ENCODE results near the gene RAB28. TPM values are rescaled to one million over a fixed set of nuclear protein-coding genes. Genes with fewer than 3 reads are reported as not detected.

Gene RAB28
- total RNA-seq, 3 donors from 2014 or later, result 13.0 to 23.6 (median 14.5) TPM

DNA sequence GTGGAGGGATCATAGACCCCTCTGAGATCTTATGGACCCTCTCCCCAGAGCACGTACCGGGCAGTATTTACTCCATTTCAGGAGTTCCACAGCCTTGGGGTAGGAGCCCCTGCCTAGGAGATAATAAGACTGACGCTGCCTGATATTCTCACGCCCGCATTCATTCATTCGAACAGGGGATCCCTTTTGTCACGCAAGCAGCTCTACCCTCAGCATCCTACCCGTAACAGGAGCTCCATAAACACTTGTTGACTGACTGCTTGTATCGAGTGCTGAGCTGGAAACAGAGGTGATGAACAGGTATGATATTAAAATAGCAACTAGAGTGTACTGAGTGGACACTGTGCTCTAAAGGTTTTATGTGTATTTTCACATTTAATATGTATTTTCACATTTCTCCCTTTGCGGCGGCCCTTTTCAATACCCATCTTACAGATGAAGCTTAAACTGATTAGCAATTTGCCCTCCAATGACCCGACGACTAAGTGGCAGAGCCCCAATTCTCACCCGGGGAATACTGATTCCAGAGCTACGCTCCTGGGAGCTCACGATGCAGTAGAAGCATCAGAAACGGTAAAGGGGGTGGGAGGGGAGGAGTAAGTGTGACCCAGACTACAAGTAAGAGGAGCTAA, 888 bp downstream of the RAB28 start:
- intact Hi-C loops (cut with DNase I, micrococcal nuclease), result no loop called here
- DNase-seq (no peak), ATAC-seq (no peak)
- Histone ChIP-seq H3K4me3 (peak overlapping the region; percentile 77), H3K9me3 (no peaks in the 10 kb centered on the region), H3K36me3 (ENCODE audit: low read depth) (no peaks in the 10 kb centered on the region), H3K4me1 (ENCODE audit: low read depth) (peaks cover 6% of the 10 kb centered on the region)
- TF ChIP-seq, protein P1, sequence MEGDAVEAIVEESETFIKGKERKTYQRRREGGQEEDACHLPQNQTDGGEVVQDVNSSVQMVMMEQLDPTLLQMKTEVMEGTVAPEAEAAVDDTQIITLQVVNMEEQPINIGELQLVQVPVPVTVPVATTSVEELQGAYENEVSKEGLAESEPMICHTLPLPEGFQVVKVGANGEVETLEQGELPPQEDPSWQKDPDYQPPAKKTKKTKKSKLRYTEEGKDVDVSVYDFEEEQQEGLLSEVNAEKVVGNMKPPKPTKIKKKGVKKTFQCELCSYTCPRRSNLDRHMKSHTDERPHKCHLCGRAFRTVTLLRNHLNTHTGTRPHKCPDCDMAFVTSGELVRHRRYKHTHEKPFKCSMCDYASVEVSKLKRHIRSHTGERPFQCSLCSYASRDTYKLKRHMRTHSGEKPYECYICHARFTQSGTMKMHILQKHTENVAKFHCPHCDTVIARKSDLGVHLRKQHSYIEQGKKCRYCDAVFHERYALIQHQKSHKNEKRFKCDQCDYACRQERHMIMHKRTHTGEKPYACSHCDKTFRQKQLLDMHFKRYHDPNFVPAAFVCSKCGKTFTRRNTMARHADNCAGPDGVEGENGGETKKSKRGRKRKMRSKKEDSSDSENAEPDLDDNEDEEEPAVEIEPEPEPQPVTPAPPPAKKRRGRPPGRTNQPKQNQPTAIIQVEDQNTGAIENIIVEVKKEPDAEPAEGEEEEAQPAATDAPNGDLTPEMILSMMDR (IDR thresholded peaks at IDR 0.05), result no peak

DNA sequence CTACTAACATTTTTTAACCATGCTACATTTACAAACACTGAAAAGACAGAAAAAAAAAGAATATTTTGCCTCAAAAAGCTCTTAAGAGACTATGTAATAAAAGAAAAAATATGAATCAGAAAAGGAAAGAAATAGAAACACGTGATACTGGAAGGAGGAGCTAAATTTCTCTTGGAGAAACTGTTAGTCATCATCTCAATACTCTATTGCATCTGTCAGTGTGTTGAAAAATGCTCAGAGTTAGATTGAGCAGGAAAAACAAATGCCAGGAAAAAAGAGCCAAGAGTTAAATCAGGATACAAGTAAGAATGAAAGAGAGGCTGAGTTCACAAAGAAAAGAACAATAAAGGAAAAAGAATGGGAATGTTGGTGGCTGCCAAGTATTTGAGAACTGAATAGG, 2.6 kb downstream of the RAB28 start:
- DNase-seq (no peak), ATAC-seq (no peak)
- Histone ChIP-seq H3K9me3 (no peaks in the 10 kb centered on the region), H3K4me3 (no peak overlapping the region), H3K4me1 (ENCODE audit: low read depth) (peaks cover 6% of the 10 kb centered on the region), H3K36me3 (ENCODE audit: low read depth) (no peaks in the 10 kb centered on the region)
- TF ChIP-seq, protein P1 (IDR thresholded peaks at IDR 0.05), result no peak
- intact Hi-C loops (cut with DNase I, micrococcal nuclease), result no loop called here

DNA sequence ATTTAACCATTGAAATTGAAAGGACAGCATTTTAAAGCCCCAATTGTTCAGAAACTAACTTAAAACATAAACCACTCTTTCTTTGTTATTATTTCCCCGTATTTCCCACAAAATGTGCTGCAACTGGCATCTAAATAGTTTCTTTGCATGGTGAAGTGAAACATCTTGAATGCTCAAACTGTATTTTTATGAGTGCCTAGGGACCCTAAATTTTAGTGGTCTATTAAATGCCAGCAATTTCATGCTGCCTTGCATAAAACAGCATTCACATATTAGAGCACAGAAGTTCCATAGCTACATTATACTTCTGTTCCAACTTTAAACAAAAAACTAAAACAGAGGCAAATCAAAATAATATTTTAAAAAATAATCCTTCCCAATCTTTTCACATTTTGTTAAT, 5.4 kb downstream of the RAB28 start:
- DNase-seq, result no peak
- peaks cover 6% of the 10 kb centered on the region for H3K4me1 ChIP-seq (ENCODE audit: low read depth)
- TF ChIP-seq, protein P1 (IDR thresholded peaks at IDR 0.05), result no peak
- H3K9me3 ChIP-seq, result no peaks in the 10 kb centered on the region
- intact Hi-C loops (cut with DNase I, micrococcal nuclease), result no loop called here
- no peak for ATAC-seq
- H3K4me3 ChIP-seq, result no peak overlapping the region
- H3K36me3 ChIP-seq (ENCODE audit: low read depth), result no peaks in the 10 kb centered on the region

DNA sequence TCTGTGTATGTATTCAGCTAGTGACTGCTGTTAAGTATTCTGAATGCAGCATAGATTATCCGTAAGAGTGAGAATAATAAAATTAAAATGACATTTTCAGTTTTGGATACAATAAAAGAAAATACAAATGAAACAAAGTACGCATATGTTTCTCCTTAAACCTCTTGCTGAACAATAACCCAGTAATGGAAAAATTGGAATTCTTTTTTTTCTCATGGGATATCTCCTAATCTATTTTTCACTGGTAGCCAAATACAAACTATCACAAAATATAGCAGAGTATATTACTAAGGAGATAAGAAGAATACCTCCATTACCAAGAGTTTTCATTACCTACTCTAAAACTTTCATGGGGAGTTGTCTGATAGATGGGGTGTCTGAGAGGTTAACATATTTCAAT, 6.0 kb downstream of the RAB28 start:
- TF ChIP-seq, protein P1 (IDR thresholded peaks at IDR 0.05), result no peak
- intact Hi-C loops (cut with DNase I, micrococcal nuclease), result no loop called here
- ATAC-seq, result no peak

DNA sequence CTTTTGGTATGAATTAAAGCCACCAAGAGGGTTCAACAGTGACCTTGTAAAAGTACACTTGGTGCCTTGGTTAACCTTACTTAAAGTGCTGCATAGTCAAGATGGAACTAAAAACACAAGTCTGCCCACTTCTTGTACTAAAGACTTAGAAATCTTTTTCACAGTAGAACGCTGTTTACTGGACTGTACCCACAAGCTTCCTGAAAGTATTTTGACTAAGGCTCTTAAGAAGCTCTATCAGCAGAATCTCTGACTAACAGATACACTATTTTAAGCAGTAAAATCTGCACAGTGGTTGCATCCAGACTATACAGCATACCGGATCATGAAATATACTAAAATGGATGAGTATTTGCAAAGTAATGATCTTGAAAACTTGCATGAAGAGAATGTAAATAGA, 7.2 kb downstream of the RAB28 start:
- no peak overlapping the region for H3K4me3 ChIP-seq
- TF ChIP-seq, protein P1 (IDR thresholded peaks at IDR 0.05), result no peak
- intact Hi-C loops (cut with DNase I, micrococcal nuclease), result no loop called here
- H3K36me3 ChIP-seq (ENCODE audit: low read depth), result no peaks in the 10 kb centered on the region
- H3K4me1 ChIP-seq (ENCODE audit: low read depth), result no peaks in the 10 kb centered on the region
- no peaks in the 10 kb centered on the region for H3K9me3 ChIP-seq
- DNase-seq (no peak), ATAC-seq (no peak)

More for the DNA sequence above, 6.0 kb downstream of the RAB28 start:
- Histone ChIP-seq H3K36me3 (ENCODE audit: low read depth) (no peaks in the 10 kb centered on the region), H3K4me1 (ENCODE audit: low read depth) (peaks cover 4% of the 10 kb centered on the region), H3K9me3 (no peaks in the 10 kb centered on the region), H3K4me3 (no peak overlapping the region)
- DNase-seq, result no peak

DNA sequence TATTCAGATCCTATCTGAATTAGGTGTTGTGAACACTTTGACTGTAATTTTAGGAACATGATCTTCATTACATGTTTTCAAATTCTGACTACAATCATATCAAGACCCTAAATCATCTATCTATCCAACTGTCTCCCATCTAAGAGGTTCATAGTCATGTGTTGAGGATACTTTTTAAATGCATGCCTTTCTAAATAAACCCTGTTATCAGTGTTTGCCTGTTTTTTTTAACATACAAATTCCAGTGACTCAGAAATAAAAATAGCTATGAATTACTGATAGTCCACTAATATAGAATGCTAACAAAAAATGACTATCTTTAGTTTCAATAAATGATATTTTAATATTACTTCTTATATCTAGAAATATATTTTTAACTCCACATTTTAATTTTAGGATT, 8.0 kb downstream of the RAB28 start:
- H3K4me3 ChIP-seq, result no peak overlapping the region
- ATAC-seq, result no peak
- H3K9me3 ChIP-seq, result no peaks in the 10 kb centered on the region
- TF ChIP-seq, protein P1 (IDR thresholded peaks at IDR 0.05), result no peak
- DNase-seq, result no peak
- intact Hi-C loops (cut with DNase I, micrococcal nuclease), result no loop called here
- no peaks in the 10 kb centered on the region for H3K36me3 ChIP-seq (ENCODE audit: low read depth)
- no peaks in the 10 kb centered on the region for H3K4me1 ChIP-seq (ENCODE audit: low read depth)

All from mucosa of descending colon (tissue), 3 donors.